Endothelial cell (in vitro differentiated cells): ENCODE results near the gene CCS. TPM values are rescaled to one million over a fixed set of nuclear protein-coding genes. Genes with fewer than 3 reads are reported as not detected.
"Not testable (repeated sequence)": the region's sequence is repeated elsewhere in the genome, so short reads cannot be mapped to it uniquely, and the experiment has no call there.

Experiments
- DNase-seq: peaks from one replicate; pipeline ENCODE4 v3.0.0; 2021; ENCODE audit warnings: low spot score
- H3K27ac Mint-ChIP-seq: one replicate; pipeline ENCODE4 v1.8.0; 2021; ENCODE audit warnings: mixed read lengths, inconsistent platforms; ENCODE audit not compliant: unreplicated experiment
- H3K27me3 Mint-ChIP-seq: one replicate; pipeline ENCODE4 v1.8.0; 2021; ENCODE audit warnings: mild to moderate bottlenecking, moderate library complexity, mixed read lengths, inconsistent platforms; ENCODE audit not compliant: unreplicated experiment
- H3K36me3 Mint-ChIP-seq: one replicate; pipeline ENCODE4 v1.8.0; 2021; ENCODE audit warnings: mild to moderate bottlenecking, low read depth, mixed read lengths, inconsistent platforms; ENCODE audit not compliant: unreplicated experiment
- H3K4me1 Mint-ChIP-seq: one replicate; pipeline ENCODE4 v1.8.0; 2021; ENCODE audit warnings: mild to moderate bottlenecking, mixed read lengths, inconsistent platforms; ENCODE audit not compliant: unreplicated experiment
- H3K4me3 Mint-ChIP-seq: one replicate; pipeline ENCODE4 v1.8.0; 2021; ENCODE audit warnings: mild to moderate bottlenecking, mixed read lengths, inconsistent platforms; ENCODE audit not compliant: unreplicated experiment
- H3K9me3 Mint-ChIP-seq: one replicate; pipeline ENCODE4 v1.8.0; 2021; ENCODE audit warnings: mixed read lengths, inconsistent platforms; ENCODE audit not compliant: unreplicated experiment
- CTCF ChIP-seq: fragments of 200-600 bp; sonication (generic); IDR thresholded peaks from one replicate; pipeline ENCODE4 v1.5.0; 2021; ENCODE audit warnings: antibody characterized with exemption; ENCODE audit not compliant: unreplicated experiment
- total RNA-seq: library from RNA; stranded (reverse); fragmentation: NEBNext Ultra II Directional; extraction: Animal tissue kit (Norgen Biotek cat#: 25700); gene quantifications from one replicate; pipeline ENCODE4 v1.2.1, GENCODE V29; 2021; ENCODE audit not compliant: unreplicated experiment

Gene CCS
- total RNA-seq, 1 donor from 2014 or later, result 51.2 TPM

DNA sequence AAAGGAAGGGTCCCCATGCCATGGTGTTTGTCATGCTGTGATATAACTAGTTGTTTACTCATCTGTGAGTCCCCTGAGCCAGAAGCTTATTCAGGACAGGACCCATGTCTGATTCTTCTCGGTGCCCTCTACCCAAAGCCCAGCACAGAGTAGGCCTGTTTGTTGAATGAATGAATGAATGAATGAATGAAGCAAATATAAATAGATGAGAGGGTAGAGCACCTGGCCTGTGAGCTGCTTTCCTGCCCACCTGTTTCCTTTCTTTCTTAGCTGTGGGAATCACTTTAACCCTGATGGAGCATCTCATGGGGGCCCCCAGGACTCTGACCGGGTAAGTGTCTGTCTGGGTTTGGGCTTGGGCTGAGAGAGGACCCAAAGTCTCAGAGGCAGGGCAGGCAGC is 7.2 kb downstream of the CCS start:
- Mint-ChIP-seq H3K9me3 (no peaks in the 10 kb centered on the region), H3K36me3 (peaks cover 15% of the 10 kb centered on the region), H3K4me3 (no peak overlapping the region), H3K27me3 (peaks cover 4% of the 10 kb centered on the region), H3K4me1 (peaks cover 10% of the 10 kb centered on the region), H3K27ac (no peak overlapping the region)
- DNase-seq, result no peak
- TF ChIP-seq CTCF, result no peak

- no peak for TF ChIP-seq CTCF
- peaks cover 10% of the 10 kb centered on the region for H3K4me1 Mint-ChIP-seq
- H3K36me3 Mint-ChIP-seq, result peaks cover 16% of the 10 kb centered on the region
- no peak for DNase-seq
- H3K4me3 Mint-ChIP-seq, result no peak overlapping the region
- H3K27ac Mint-ChIP-seq, result no peak overlapping the region
- H3K9me3 Mint-ChIP-seq, result no peaks in the 10 kb centered on the region
- H3K27me3 Mint-ChIP-seq, result peaks cover 4% of the 10 kb centered on the region
Observed at GRCh38 chr11:66600631-66601233, 7.7 kb downstream of the CCS start.

DNA sequence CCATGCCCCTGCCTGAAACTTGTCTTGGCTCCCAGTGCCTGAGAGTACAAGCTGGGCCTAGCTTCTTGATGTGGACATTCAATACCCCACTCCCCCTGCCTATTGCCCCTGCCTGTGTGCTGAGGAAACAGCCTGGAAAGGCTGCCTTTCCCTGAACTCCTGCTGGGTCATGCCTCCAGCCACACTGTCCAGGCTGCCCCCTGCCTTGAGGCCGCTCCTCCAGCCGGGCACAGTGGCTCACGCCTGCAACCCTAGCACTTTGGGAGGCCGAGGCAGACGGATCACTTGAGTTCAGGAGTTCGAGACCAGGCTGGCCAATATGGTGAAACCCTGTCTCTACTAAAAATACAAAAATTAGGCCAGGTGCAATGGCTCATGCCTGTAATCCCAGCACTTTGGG is 10.1 kb downstream of the CCS start:
- H3K36me3 Mint-ChIP-seq, result peaks cover 19% of the 10 kb centered on the region
- no peak overlapping the region for H3K27ac Mint-ChIP-seq
- DNase-seq, result no peak
- H3K4me3 Mint-ChIP-seq, result no peak overlapping the region
- H3K4me1 Mint-ChIP-seq, result peaks cover 10% of the 10 kb centered on the region
- H3K9me3 Mint-ChIP-seq, result no peaks in the 10 kb centered on the region
- H3K27me3 Mint-ChIP-seq, result peaks cover 4% of the 10 kb centered on the region
- TF ChIP-seq CTCF, result no peak

GRCh38 chr11:66604155-66604554 is 11.2 kb downstream of the CCS start:
- Mint-ChIP-seq H3K4me3 (no peak overlapping the region), H3K4me1 (peaks cover 10% of the 10 kb centered on the region), H3K36me3 (peaks cover 19% of the 10 kb centered on the region), H3K9me3 (no peaks in the 10 kb centered on the region), H3K27me3 (peaks cover 4% of the 10 kb centered on the region), H3K27ac (no peak overlapping the region)
- no peak for TF ChIP-seq CTCF
- no peak for DNase-seq

- H3K27me3 Mint-ChIP-seq, H3K9me3 Mint-ChIP-seq, H3K4me1 Mint-ChIP-seq, H3K4me3 Mint-ChIP-seq, H3K27ac Mint-ChIP-seq, DNase-seq: not testable (repeated sequence)
- peaks cover 19% of the 10 kb centered on the region for H3K36me3 Mint-ChIP-seq
Observed at GRCh38 chr11:66606608-66607007, 13.6 kb downstream of the CCS start.
